Activated CD8-positive, alpha-beta memory T cell treated with anti-CD3 and anti-CD28 coated beads for 36 hours (primary cell): ENCODE measurements around the gene CTDSP1. TPM values are rescaled to one million over a fixed set of nuclear protein-coding genes. Genes with fewer than 3 reads are reported as not detected.

Source experiments
- CTCF ChIA-PET: fragments of 350-600 bp; sonication (Branson Sonifier 250); formaldehyde crosslinking; loops from one replicate; lab custom pipeline; 2021; ENCODE audit warnings: antibody characterized with exemption; lab: Charles Lee
- POLR2A ChIA-PET: fragments of 350-600 bp; sonication (Branson Sonifier 250); formaldehyde crosslinking; loops from one replicate; lab custom pipeline; 2021; ENCODE audit warnings: antibody characterized with exemption; lab: Charles Lee
- total RNA-seq, 2 experiments: library from RNA; stranded (reverse); gene quantifications; one replicate each; pipeline ENCODE4 v1.2.3, GENCODE V29; 2021

Gene CTDSP1
- total RNA-seq, 2 experiments from 2014 or later, result 100 to 104 TPM

DNA sequence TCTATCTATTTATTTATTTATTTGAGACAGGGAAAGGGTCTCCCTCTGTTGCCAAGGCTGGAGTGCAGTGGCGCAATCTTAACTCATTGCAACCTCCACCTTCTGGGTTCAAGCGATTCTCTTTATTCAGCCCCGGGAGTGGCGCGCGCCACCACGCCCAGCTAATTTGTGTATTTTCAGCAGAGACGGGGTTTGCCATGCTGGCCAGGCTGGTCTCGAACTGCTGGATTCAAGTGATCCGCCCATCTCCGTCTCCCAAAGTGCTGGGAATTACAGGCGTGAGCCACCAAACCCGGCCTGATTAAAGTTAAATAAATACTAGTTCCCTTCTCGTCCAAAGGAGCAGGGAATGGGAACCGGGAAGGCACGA, 4.2 kb upstream of the CTDSP1 start:
- ChIA-PET POLR2A (interaction anchor here (1.3 kb wide), 1 partner anchor 109 kb away, joined by 5 read pairs; no protein-coding TSS in a partner anchor), CTCF (interaction anchor here (0.6 to 1.6 kb wide), 7 partner anchors 9 to 500 kb away, joined by 3 to 6 read pairs (median 4); partner anchors contain the start of genes AAMP and PNKD)

- CTCF ChIA-PET, result interaction anchor here (0.6 to 1.6 kb wide), 12 partner anchors 9 to 721 kb away, joined by 3 to 6 read pairs (median 4); partner anchors contain the start of genes AAMP and PNKD
- POLR2A ChIA-PET, result interaction anchor here (1.1 to 1.5 kb wide), 3 partner anchors 10 to 126 kb away, joined by 3 to 11 read pairs (median 5); partner anchors contain the start of genes AAMP and PNKD
Observed at GRCh38 chr2:218395826-218396687, 3.6 kb upstream of the CTDSP1 start.

DNA sequence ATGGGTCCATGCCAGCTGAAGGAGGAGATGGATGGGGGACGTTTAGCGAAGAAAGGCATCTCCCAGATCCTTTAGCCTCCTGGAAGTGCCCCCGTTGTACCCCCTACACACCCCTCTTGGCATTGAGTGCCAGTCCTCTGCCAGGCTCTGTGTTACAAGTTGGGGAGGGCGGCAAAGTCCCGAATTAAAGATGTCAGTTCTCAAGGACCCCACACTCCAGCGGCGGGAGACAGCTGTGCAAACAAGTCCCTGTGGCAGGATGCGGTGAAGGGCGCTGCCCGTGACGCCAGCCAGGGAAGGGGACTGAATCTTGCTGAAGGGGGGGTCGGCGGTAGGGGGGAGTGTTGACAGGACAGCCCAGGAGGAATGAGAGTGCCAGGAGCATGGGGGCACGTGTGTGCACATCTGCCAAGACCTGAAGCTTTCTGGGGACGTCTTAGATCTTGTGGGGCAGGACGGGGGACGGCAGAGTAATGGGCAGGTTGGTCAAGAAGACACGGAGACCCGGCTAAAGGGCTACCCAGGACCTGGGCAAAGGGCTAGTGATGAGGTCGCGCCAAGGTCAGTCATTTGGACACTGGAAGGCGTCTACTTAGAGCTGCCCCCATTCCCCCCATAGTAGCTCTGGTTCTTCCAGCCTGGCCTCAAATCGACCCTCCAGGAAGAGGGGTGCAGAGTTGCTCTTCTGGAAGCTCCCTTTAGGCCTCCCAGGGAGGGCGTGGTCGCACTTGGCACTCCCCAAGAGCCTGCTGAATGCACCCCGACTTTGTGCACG, 2.8 kb upstream of the CTDSP1 start:
- ChIA-PET POLR2A (interaction anchor here (1.1 to 1.5 kb wide), 4 partner anchors 9 to 127 kb away, joined by 3 to 11 read pairs (median 5); partner anchors contain the start of genes AAMP and PNKD), CTCF (interaction anchor here (0.6 to 1.6 kb wide), 12 partner anchors 8 to 720 kb away, joined by 3 to 6 read pairs (median 4); partner anchors contain the start of genes AAMP and PNKD)

DNA sequence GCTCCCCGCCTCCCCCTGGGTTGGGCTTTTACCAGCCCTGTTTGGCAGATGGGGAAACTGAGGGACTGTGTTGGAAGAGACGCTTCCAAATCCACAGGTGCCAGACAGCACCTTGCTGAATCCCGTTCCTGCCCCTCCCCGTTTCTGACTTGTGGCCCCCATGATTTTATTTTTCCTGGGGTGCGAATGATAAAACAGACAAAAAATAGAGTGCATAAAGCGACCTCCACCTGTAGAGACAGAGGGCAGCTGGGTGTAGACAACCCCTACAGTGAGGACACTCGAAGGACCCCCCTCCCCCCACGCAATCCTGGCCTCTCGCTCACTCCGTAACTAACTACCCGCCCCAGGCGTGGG, 2.2 kb upstream of the CTDSP1 start:
- CTCF ChIA-PET, result interaction anchor here (1.0 to 1.6 kb wide), 3 partner anchors 10 to 111 kb away, joined by 3 to 6 read pairs (median 3); no protein-coding TSS in a partner anchor
- POLR2A ChIA-PET, result interaction anchor here (1.2 to 1.5 kb wide), 2 partner anchors 8 to 10 kb away, joined by 5 to 11 read pairs; no protein-coding TSS in a partner anchor

DNA sequence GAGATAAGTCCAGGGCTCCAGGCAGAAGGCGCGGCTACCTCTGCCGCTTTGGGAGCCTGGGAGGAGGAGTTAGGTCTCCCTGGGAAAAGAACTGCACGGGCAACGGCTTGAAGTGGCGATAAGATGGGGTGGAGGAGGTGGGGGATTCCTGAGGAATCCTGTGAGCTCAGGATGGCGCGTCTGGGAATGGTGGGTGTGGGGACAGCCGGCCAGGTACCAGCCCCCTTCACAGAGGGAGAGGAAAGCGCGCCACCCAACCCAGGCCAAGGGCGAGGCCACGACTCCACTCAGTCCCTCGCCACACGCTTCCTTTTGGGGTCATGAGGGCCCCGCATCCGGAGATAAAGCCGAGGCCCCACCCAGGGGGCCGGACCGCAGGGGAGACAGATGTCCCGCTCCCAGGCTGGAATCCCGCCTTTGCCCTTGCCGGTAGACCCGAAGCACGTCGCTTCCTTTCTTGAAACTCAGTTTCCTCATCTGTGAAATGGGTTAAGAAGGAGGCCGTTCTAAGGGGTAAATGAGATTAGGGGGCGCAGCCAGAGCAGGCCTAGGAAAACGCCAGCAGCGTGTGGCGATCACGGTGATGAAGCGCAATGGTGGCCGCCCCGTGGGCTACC, 1.7 kb upstream of the CTDSP1 start:
- POLR2A ChIA-PET, result interaction anchor here (1.2 to 1.5 kb wide), 2 partner anchors 8 to 9 kb away, joined by 5 to 11 read pairs; no protein-coding TSS in a partner anchor
- CTCF ChIA-PET, result interaction anchor here (1.0 to 1.6 kb wide), 3 partner anchors 9 to 112 kb away, joined by 3 to 6 read pairs (median 3); no protein-coding TSS in a partner anchor

GRCh38 chr2:218398437-218399390, 954 bp upstream of the CTDSP1 start:
- ChIA-PET POLR2A (no interaction called here), CTCF (interaction anchor here (1.6 kb wide), 1 partner anchor 8 kb away, joined by 6 read pairs; no protein-coding TSS in a partner anchor)

- CTCF ChIA-PET, result interaction anchor here (0.7 to 1.1 kb wide), 3 partner anchors 110 to 171 kb away, joined by 3 to 4 read pairs (median 3); partner anchors contain the start of genes AAMP and PNKD
Observed at GRCh38 chr2:218400167-218400929, 680 bp downstream of the CTDSP1 start.

DNA sequence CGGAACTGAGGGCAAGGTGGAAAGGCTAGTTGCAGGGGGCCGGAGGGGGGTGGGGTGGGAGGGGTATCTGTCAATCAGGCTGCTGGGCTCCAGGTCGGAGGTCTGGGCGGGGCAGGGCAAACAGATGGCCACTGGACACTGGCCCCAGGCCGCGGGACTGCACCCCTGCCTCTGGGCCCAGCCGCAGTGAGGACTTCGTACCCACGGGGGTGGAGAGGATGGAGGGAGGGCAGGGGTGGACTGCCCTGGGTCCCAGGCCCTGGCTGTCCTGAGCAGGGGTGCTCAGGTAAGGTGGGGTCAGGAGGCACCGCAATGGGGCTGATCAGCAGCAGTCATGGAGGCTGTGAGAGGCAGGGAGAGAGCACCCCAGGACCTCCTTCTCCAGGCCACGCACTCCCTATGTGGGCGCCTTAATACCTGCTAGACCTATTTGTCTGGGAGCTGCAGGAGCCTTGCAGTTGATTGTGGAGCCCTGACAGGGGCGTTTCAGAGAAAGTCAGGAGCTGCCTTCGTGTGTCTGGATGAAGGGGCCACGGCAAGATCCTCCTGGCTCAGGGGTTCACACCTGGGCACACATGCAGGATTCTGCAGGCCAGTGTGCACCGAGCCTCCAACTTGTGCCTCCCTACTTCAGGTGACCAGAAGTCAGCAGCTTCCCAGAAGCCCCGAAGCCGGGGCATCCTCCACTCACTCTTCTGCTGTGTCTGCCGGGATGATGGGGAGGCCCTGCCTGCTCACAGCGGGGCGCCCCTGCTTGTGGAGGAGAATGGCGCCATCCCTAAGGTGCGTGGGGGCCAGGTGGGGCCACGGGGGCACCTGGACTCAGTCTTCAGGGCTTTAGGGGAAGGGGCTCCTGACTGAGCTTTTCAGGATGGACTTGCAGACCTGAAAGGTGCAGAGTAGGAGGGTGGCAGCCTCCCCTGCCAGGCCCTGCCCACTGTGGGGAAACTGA, 1.5 kb downstream of the CTDSP1 start:
- ChIA-PET CTCF (interaction anchor here (1.0 kb wide), 1 partner anchor 114 kb away, joined by 3 read pairs; no protein-coding TSS in a partner anchor), POLR2A (no interaction called here)

More at GRCh38 chr2:218400167-218400929, 680 bp downstream of the CTDSP1 start:
- POLR2A ChIA-PET, result interaction anchor here (0.6 to 0.7 kb wide), 2 partner anchors 853 to 878 kb away, joined by 3 to 4 read pairs; partner anchors contain the start of gene TUBA4B

- CTCF ChIA-PET, result interaction anchor here (1.0 kb wide), 1 partner anchor 115 kb away, joined by 3 read pairs; no protein-coding TSS in a partner anchor
- POLR2A ChIA-PET, result no interaction called here
Observed at GRCh38 chr2:218401890-218402289, 2.2 kb downstream of the CTDSP1 start.

GRCh38 chr2:218402491-218402901, 2.8 kb downstream of the CTDSP1 start:
- CTCF ChIA-PET, result no interaction called here

GRCh38 chr2:218402911-218403411, 3.3 kb downstream of the CTDSP1 start:
- POLR2A ChIA-PET, result no interaction called here

More at GRCh38 chr2:218402491-218402901, 2.8 kb downstream of the CTDSP1 start:
- POLR2A ChIA-PET, result no interaction called here

DNA sequence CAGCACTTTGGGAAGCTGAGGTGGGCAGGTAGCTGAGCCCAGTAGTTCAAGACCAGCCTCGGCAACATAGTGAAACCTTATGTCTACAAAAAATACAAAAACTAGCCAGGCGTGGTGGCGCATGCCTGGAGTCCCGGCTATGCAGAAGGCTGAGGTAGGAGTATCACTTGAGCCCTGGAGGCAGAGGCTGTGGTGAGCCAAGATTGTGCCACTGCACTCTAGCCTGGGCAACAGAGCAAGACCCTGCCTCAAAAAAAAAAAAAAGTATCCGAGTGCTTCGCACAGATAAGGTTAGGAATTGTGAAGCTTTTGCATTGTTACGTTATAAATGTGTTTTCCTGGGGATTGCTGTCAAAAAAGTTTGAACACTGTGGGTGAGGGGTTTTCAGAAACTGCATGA, 4.1 kb downstream of the CTDSP1 start:
- ChIA-PET CTCF (interaction anchor here (1.6 kb wide), 1 partner anchor 8 kb away, joined by 6 read pairs; no protein-coding TSS in a partner anchor), POLR2A (no interaction called here)

More at GRCh38 chr2:218402911-218403411, 3.3 kb downstream of the CTDSP1 start:
- CTCF ChIA-PET, result no interaction called here

GRCh38 chr2:218404351-218405085, 4.8 kb downstream of the CTDSP1 start:
- CTCF ChIA-PET, result interaction anchor here (1.6 kb wide), 1 partner anchor 8 kb away, joined by 6 read pairs; no protein-coding TSS in a partner anchor
- POLR2A ChIA-PET, result no interaction called here

DNA sequence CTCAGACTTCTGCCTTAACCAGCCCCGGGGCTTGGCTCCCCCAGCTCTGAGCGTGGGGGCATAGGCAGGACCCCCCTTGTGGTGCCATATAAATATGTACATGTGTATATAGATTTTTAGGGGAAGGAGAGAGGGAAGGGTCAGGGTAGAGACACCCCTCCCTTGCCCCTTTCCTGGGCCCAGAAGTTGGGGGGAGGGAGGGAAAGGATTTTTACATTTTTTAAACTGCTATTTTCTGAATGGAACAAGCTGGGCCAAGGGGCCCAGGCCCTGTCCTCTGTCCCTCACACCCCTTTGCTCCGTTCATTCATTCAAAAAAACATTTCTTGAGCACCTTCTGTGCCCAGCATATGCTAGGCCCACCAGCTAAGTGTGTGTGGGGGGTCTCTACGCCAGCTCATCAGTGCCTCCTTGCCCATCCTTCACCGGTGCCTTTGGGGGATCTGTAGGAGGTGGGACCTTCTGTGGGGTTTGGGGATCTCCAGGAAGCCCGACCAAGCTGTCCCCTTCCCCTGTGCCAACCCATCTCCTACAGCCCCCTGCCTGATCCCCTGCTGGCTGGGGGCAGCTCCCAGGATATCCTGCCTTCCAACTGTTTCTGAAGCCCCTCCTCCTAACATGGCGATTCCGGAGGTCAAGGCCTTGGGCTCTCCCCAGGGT, 5.5 kb downstream of the CTDSP1 start:
- ChIA-PET CTCF (interaction anchor here (0.8 to 1.6 kb wide), 2 partner anchors 9 to 112 kb away, joined by 3 to 6 read pairs; no protein-coding TSS in a partner anchor), POLR2A (interaction anchor here (1.5 kb wide), 1 partner anchor 8 kb away, joined by 11 read pairs; no protein-coding TSS in a partner anchor)
